HG02981 (cell line): ENCODE measurements around the gene KBTBD12.
"Not testable (repeated sequence)": the region's sequence is repeated elsewhere in the genome, so short reads cannot be mapped to it uniquely, and the experiment has no call there.

Experiments used
- ATAC-seq: cut with Tn5 transposase; IDR thresholded peaks from one replicate; pipeline ENCODE4 v1.9.1; 2021; ENCODE audit warnings: mild to moderate bottlenecking, moderate library complexity; ENCODE audit not compliant: unreplicated experiment

The KBTBD12 gene

GRCh38 chr3:127903611-127904375 is 11.2 kb upstream of the KBTBD12 start:
- ATAC-seq, result no peak

GRCh38 chr3:127905556-127905955 is 9.5 kb upstream of the KBTBD12 start:
- no peak for ATAC-seq

- not testable (repeated sequence) for ATAC-seq
These were observed 8.4 kb upstream of the KBTBD12 start for GRCh38 chr3:127906653-127907052.

GRCh38 chr3:127908202-127908601 is 6.8 kb upstream of the KBTBD12 start:
- ATAC-seq, result no peak

- ATAC-seq, result no peak
These were observed 6.1 kb upstream of the KBTBD12 start for GRCh38 chr3:127908951-127909350.

- no peak for ATAC-seq
These were observed 5.4 kb upstream of the KBTBD12 start for GRCh38 chr3:127909646-127910045.

GRCh38 chr3:127911421-127911931 is 3.6 kb upstream of the KBTBD12 start:
- no peak for ATAC-seq

- not testable (repeated sequence) for ATAC-seq
These were observed 1.2 kb upstream of the KBTBD12 start for GRCh38 chr3:127913841-127914240.

- ATAC-seq, result no peak
These were observed 448 bp upstream of the KBTBD12 start for GRCh38 chr3:127914584-127914983.

GRCh38 chr3:127915937-127916493 is 983 bp downstream of the KBTBD12 start:
- no peak for ATAC-seq

- no peak for ATAC-seq
These were observed 5.7 kb downstream of the KBTBD12 start for GRCh38 chr3:127920738-127921137.

- no peak for ATAC-seq
These were observed 8.6 kb downstream of the KBTBD12 start for GRCh38 chr3:127923611-127924010.

- no peak for ATAC-seq
These were observed 10.4 kb downstream of the KBTBD12 start for GRCh38 chr3:127925384-127925783.

- ATAC-seq, result no peak
These were observed 13.0 kb downstream of the KBTBD12 start for GRCh38 chr3:127927829-127928604.

- ATAC-seq, result no peak
These were observed 14.9 kb downstream of the KBTBD12 start for GRCh38 chr3:127929818-127930413.

- no peak for ATAC-seq
These were observed 18.4 kb downstream of the KBTBD12 start for GRCh38 chr3:127933396-127933795.

- ATAC-seq, result no peak
These were observed 23.8 kb downstream of the KBTBD12 start for GRCh38 chr3:127938800-127939199.

GRCh38 chr3:127940116-127940515 is 25.1 kb downstream of the KBTBD12 start:
- no peak for ATAC-seq

GRCh38 chr3:127942613-127943012 is 27.6 kb downstream of the KBTBD12 start:
- ATAC-seq, result no peak

GRCh38 chr3:127948211-127948610 is 33.2 kb downstream of the KBTBD12 start:
- ATAC-seq, result no peak

GRCh38 chr3:127949446-127950055 is 34.5 kb downstream of the KBTBD12 start:
- no peak for ATAC-seq
